Activated naive CD4-positive, alpha-beta T cell treated with Interleukin-2 at 50 U/mL for 16 hours (primary cell): Measurements from ENCODE around the gene SPTB.
"Not testable (repeated sequence)": the region's sequence is repeated elsewhere in the genome, so short reads cannot be mapped to it uniquely, and the experiment has no call there.

Source experiments
- DNase-seq: peaks from one replicate; pipeline ENCODE4 v3.0.0-alpha.2; 2020

The SPTB gene

GRCh38 chr14:64879635-64880220 is at the start of gene SPTB:
SPTB (minus strand) TSS chr14:64879907; CDS start chr14:64823094, 56,813 bp downstream.
- peak; percentile 70 for DNase-seq

GRCh38 chr14:64929014-64929359 is 49.3 kb upstream of the SPTB start:
- DNase-seq, result no peak

- no peak for DNase-seq
These were observed 48.7 kb upstream of the SPTB start for GRCh38 chr14:64928239-64929013.

- DNase-seq, result no peak
These were observed 47.3 kb upstream of the SPTB start for GRCh38 chr14:64927031-64927430.

GRCh38 chr14:64926398-64926995 is 46.8 kb upstream of the SPTB start:
- no peak for DNase-seq

- no peak for DNase-seq
These were observed 43.3 kb upstream of the SPTB start for GRCh38 chr14:64923015-64923414.

- DNase-seq, result no peak
These were observed 40.8 kb upstream of the SPTB start for GRCh38 chr14:64920465-64920864.

- DNase-seq, result no peak
These were observed 39.9 kb upstream of the SPTB start for GRCh38 chr14:64919618-64920017.

GRCh38 chr14:64919215-64919614 is 39.5 kb upstream of the SPTB start:
- DNase-seq, result no peak

- no peak for DNase-seq
These were observed 38.5 kb upstream of the SPTB start for GRCh38 chr14:64918216-64918615.

GRCh38 chr14:64915797-64916196 is 36.1 kb upstream of the SPTB start:
- DNase-seq, result no peak

- no peak for DNase-seq
These were observed 35.3 kb upstream of the SPTB start for GRCh38 chr14:64915029-64915424.

GRCh38 chr14:64914237-64915028 is 34.7 kb upstream of the SPTB start, which contains the start of gene CHURC1:
CHURC1 (plus strand) TSS chr14:64914455; CDS start chr14:64914496, 41 bp downstream.
- peak; percentile 97 for DNase-seq

GRCh38 chr14:64913477-64913876 is 33.8 kb upstream of the SPTB start:
- DNase-seq, result not testable (repeated sequence)

GRCh38 chr14:64912261-64912660 is 32.6 kb upstream of the SPTB start:
- no peak for DNase-seq

GRCh38 chr14:64910847-64911495 is 31.3 kb upstream of the SPTB start:
- no peak for DNase-seq

- no peak for DNase-seq
These were observed 26.3 kb upstream of the SPTB start for GRCh38 chr14:64906022-64906421.

GRCh38 chr14:64899958-64900357 is 20.3 kb upstream of the SPTB start:
- no peak for DNase-seq

GRCh38 chr14:64891839-64892375 is 12.2 kb upstream of the SPTB start:
- DNase-seq, result no peak

GRCh38 chr14:64891173-64891838 is 11.6 kb upstream of the SPTB start:
- no peak for DNase-seq

GRCh38 chr14:64889352-64889751 is 9.6 kb upstream of the SPTB start:
- no peak for DNase-seq

- no peak for DNase-seq
These were observed 5.9 kb upstream of the SPTB start for GRCh38 chr14:64885559-64885958.
